GM21381 (cell line): ENCODE results near the gene CDH8.
"Not testable (repeated sequence)": the region's sequence is repeated elsewhere in the genome, so short reads cannot be mapped to it uniquely, and the experiment has no call there.

Experiments
- ATAC-seq: cut with Tn5 transposase; IDR thresholded peaks from one replicate; pipeline ENCODE4 v1.9.1; 2021; ENCODE audit warnings: mild to moderate bottlenecking, moderate library complexity; ENCODE audit not compliant: unreplicated experiment

Gene CDH8

GRCh38 chr16:61937646-61938045 lies 98.6 kb downstream of the CDH8 start:
- no peak for ATAC-seq

- ATAC-seq: no peak
These were observed 99.7 kb downstream of the CDH8 start for GRCh38 chr16:61936522-61936921.

- no peak for ATAC-seq
These were observed 101.6 kb downstream of the CDH8 start for GRCh38 chr16:61934601-61935000.

GRCh38 chr16:61929776-61930175 lies 106.5 kb downstream of the CDH8 start:
- ATAC-seq: no peak

- no peak for ATAC-seq
These were observed 109.5 kb downstream of the CDH8 start for GRCh38 chr16:61926766-61927165.

- no peak for ATAC-seq
These were observed 112.6 kb downstream of the CDH8 start for GRCh38 chr16:61923629-61924028.

GRCh38 chr16:61921373-61921772 lies 114.9 kb downstream of the CDH8 start:
- no peak for ATAC-seq

- not testable (repeated sequence) for ATAC-seq
These were observed 118.1 kb downstream of the CDH8 start for GRCh38 chr16:61917865-61918826.

GRCh38 chr16:61915569-61915968 lies 120.7 kb downstream of the CDH8 start:
- ATAC-seq: no peak

- ATAC-seq: no peak
These were observed 127.2 kb downstream of the CDH8 start for GRCh38 chr16:61909074-61909473.

GRCh38 chr16:61908426-61908825 lies 127.8 kb downstream of the CDH8 start:
- no peak for ATAC-seq

- ATAC-seq: no peak
These were observed 134.5 kb downstream of the CDH8 start for GRCh38 chr16:61901689-61902088.

- no peak for ATAC-seq
These were observed 135.8 kb downstream of the CDH8 start for GRCh38 chr16:61900482-61900881.

- ATAC-seq: no peak
These were observed 138.6 kb downstream of the CDH8 start for GRCh38 chr16:61897657-61898056.

- no peak for ATAC-seq
These were observed 143.7 kb downstream of the CDH8 start for GRCh38 chr16:61892531-61892930.

GRCh38 chr16:61891460-61891859 lies 144.8 kb downstream of the CDH8 start:
- ATAC-seq: no peak

- ATAC-seq: no peak
These were observed 145.9 kb downstream of the CDH8 start for GRCh38 chr16:61890386-61890785.

- no peak for ATAC-seq
These were observed 148.3 kb downstream of the CDH8 start for GRCh38 chr16:61887903-61888302.

GRCh38 chr16:61885343-61885742 lies 150.9 kb downstream of the CDH8 start:
- ATAC-seq: no peak

- ATAC-seq: no peak
These were observed 156.9 kb downstream of the CDH8 start for GRCh38 chr16:61879306-61879705.

- ATAC-seq: no peak
These were observed 158.8 kb downstream of the CDH8 start for GRCh38 chr16:61877436-61877835.

GRCh38 chr16:61872778-61873119 lies 163.5 kb downstream of the CDH8 start:
- ATAC-seq: no peak
